ENCODE data around the gene LDB2.

The LDB2 gene

GRCh38 chr4:16692046-16692445 lies 206.4 kb downstream of the LDB2 start:
- Histone ChIP-seq H2AFZ (no peak overlapping the region), H3K36me3 (ENCODE audit: control insufficient read depth, insufficient read depth, low read length) (no peaks in the 10 kb centered on the region), H3K27ac (no peak overlapping the region), H3K4me2 (ENCODE audit: low read length) (no peak overlapping the region), H3K4me1 (no peaks in the 10 kb centered on the region), H3K27me3 (ENCODE audit: control insufficient read depth, insufficient read depth, low read length) (no peaks in the 10 kb centered on the region), H3K4me3 (ENCODE audit: low read depth, low read length) (no peak overlapping the region), H3K9ac (no peak overlapping the region), H3K9me3 (ENCODE audit: control insufficient read depth, low read length) (no peaks in the 10 kb centered on the region), H3K79me2 (no peaks in the 10 kb centered on the region)
- TF ChIP-seq CTCF (IDR thresholded peaks at IDR 0.05): no peak

GRCh38 chr4:16691450-16691849 lies 207.0 kb downstream of the LDB2 start:
- no peak overlapping the region for H3K27ac ChIP-seq
- H3K9me3 ChIP-seq (ENCODE audit: control insufficient read depth, low read length): no peaks in the 10 kb centered on the region
- H3K4me2 ChIP-seq (ENCODE audit: low read length): no peak overlapping the region
- no peaks in the 10 kb centered on the region for H3K36me3 ChIP-seq (ENCODE audit: control insufficient read depth, insufficient read depth, low read length)
- H3K27me3 ChIP-seq (ENCODE audit: control insufficient read depth, insufficient read depth, low read length): no peaks in the 10 kb centered on the region
- H3K4me1 ChIP-seq: no peaks in the 10 kb centered on the region
- no peak overlapping the region for H3K4me3 ChIP-seq (ENCODE audit: low read depth, low read length)
- no peak for TF ChIP-seq CTCF (IDR thresholded peaks at IDR 0.05)
- no peak overlapping the region for H2AFZ ChIP-seq
- H3K9ac ChIP-seq: no peak overlapping the region
- no peaks in the 10 kb centered on the region for H3K79me2 ChIP-seq

GRCh38 chr4:16687845-16688244 lies 210.6 kb downstream of the LDB2 start:
- Histone ChIP-seq H3K36me3 (ENCODE audit: control insufficient read depth, insufficient read depth, low read length) (no peaks in the 10 kb centered on the region), H3K4me3 (ENCODE audit: low read depth, low read length) (no peak overlapping the region), H3K9ac (no peak overlapping the region), H3K9me3 (ENCODE audit: control insufficient read depth, low read length) (no peaks in the 10 kb centered on the region), H3K27ac (no peak overlapping the region), H3K79me2 (no peaks in the 10 kb centered on the region), H2AFZ (no peak overlapping the region), H3K4me1 (no peaks in the 10 kb centered on the region), H3K27me3 (ENCODE audit: control insufficient read depth, insufficient read depth, low read length) (no peaks in the 10 kb centered on the region), H3K4me2 (ENCODE audit: low read length) (no peak overlapping the region)
- no peak for TF ChIP-seq CTCF (IDR thresholded peaks at IDR 0.05)

- no peaks in the 10 kb centered on the region for H3K36me3 ChIP-seq (ENCODE audit: control insufficient read depth, insufficient read depth, low read length)
- H3K4me2 ChIP-seq (ENCODE audit: low read length): no peak overlapping the region
- TF ChIP-seq CTCF (IDR thresholded peaks at IDR 0.05): no peak
- H3K9ac ChIP-seq: no peak overlapping the region
- H3K4me1 ChIP-seq: no peaks in the 10 kb centered on the region
- H3K27me3 ChIP-seq (ENCODE audit: control insufficient read depth, insufficient read depth, low read length): no peaks in the 10 kb centered on the region
- no peak overlapping the region for H3K27ac ChIP-seq
- no peaks in the 10 kb centered on the region for H3K79me2 ChIP-seq
- H3K4me3 ChIP-seq (ENCODE audit: low read depth, low read length): no peak overlapping the region
- H2AFZ ChIP-seq: no peak overlapping the region
- H3K9me3 ChIP-seq (ENCODE audit: control insufficient read depth, low read length): no peaks in the 10 kb centered on the region
Observed at GRCh38 chr4:16687011-16687410, 211.4 kb downstream of the LDB2 start.

DNA sequence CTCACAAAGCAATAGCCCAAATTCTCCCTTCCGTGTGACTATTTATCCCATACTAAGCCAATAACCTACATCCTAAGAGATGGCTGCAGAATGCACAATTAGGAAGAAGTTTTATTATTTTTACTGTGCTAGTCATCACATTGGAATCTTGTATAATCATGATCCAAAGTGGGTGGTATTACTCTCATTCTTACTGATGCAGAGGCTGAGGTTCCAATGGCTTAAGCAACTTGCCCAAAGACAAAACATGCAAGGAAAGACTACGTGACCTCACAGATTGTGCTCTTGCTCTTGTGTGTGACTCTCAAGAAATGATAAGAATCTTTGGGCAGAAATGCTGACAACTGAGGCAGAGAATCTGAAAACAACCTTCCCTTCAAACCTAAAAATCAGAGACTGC lies 212.2 kb downstream of the LDB2 start:
- H3K27me3 ChIP-seq (ENCODE audit: control insufficient read depth, insufficient read depth, low read length): no peaks in the 10 kb centered on the region
- no peaks in the 10 kb centered on the region for H3K4me1 ChIP-seq
- H2AFZ ChIP-seq: no peak overlapping the region
- TF ChIP-seq CTCF (IDR thresholded peaks at IDR 0.05): no peak
- H3K4me3 ChIP-seq (ENCODE audit: low read depth, low read length): no peak overlapping the region
- H3K27ac ChIP-seq: no peak overlapping the region
- H3K9me3 ChIP-seq (ENCODE audit: control insufficient read depth, low read length): no peaks in the 10 kb centered on the region
- no peak overlapping the region for H3K9ac ChIP-seq
- H3K79me2 ChIP-seq: no peaks in the 10 kb centered on the region
- no peak overlapping the region for H3K4me2 ChIP-seq (ENCODE audit: low read length)
- no peaks in the 10 kb centered on the region for H3K36me3 ChIP-seq (ENCODE audit: control insufficient read depth, insufficient read depth, low read length)
